NB4 (cell line): ENCODE measurements around the gene AGBL1.

ENCODE experiments used
- CTCF ChIP-seq: IDR thresholded peaks from one replicate; pipeline ENCODE4 v1.5.1; 2012; ENCODE audit warnings: low read depth, low read length
- MAX ChIP-seq: IDR thresholded peaks from 2 replicates; pipeline ENCODE4 v1.6.1; 2011; ENCODE audit warnings: low read depth, low read length
- POLR2A ChIP-seq: IDR thresholded peaks from 2 replicates; pipeline ENCODE4 v1.6.1; 2011; ENCODE audit warnings: mild to moderate bottlenecking; ENCODE audit not compliant: insufficient read length; ENCODE audit errors: extremely low read depth

GRCh38 chr15:86608461-86609205 is 529.0 kb downstream of the AGBL1 start:
- TF ChIP-seq POLR2A (no peak), CTCF (no peak), MAX (no peak)
